Keratinocyte (primary cell): ENCODE data around the gene MMP24.

ENCODE experiments used
- EZH2 ChIP-seq: IDR thresholded peaks from one replicate; pipeline ENCODE4 v1.6.1; 2012; ENCODE audit warnings: inconsistent platforms, mild to moderate bottlenecking, low read length, moderate library complexity
- TF ChIP-seq, protein P1 (sequence below), 3 experiments: IDR thresholded peaks in 1 of 3; conservative IDR thresholded peaks in 1 of 3; optimal IDR thresholded peaks in 1 of 3; 2 replicates in 2 of 3; 3 replicates in 1 of 3; pipeline versions ENCODE3 to v1.5.1; 2011; ENCODE audit warnings: low read length in 3 of 3, mild to moderate bottlenecking in 3 of 3, moderate library complexity in 2 of 3, control low read depth in 1 of 3, inconsistent platforms in 1 of 3; ENCODE audit not compliant: insufficient read depth in 2 of 3; ENCODE audit errors: extremely low read depth in 1 of 3

- TF ChIP-seq, protein P1, sequence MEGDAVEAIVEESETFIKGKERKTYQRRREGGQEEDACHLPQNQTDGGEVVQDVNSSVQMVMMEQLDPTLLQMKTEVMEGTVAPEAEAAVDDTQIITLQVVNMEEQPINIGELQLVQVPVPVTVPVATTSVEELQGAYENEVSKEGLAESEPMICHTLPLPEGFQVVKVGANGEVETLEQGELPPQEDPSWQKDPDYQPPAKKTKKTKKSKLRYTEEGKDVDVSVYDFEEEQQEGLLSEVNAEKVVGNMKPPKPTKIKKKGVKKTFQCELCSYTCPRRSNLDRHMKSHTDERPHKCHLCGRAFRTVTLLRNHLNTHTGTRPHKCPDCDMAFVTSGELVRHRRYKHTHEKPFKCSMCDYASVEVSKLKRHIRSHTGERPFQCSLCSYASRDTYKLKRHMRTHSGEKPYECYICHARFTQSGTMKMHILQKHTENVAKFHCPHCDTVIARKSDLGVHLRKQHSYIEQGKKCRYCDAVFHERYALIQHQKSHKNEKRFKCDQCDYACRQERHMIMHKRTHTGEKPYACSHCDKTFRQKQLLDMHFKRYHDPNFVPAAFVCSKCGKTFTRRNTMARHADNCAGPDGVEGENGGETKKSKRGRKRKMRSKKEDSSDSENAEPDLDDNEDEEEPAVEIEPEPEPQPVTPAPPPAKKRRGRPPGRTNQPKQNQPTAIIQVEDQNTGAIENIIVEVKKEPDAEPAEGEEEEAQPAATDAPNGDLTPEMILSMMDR (optimal IDR thresholded peaks at IDR 0.05 in 1 of 3, IDR thresholded peaks at IDR 0.05 in 1 of 3, conservative IDR thresholded peaks at IDR 0.05 in 1 of 3; ENCODE audit: extremely low read depth in 1 of 3, insufficient read depth in 2 of 3, low read length in 3 of 3) = no peak
- TF ChIP-seq EZH2 = no peak
Observed at GRCh38 chr20:35326021-35326739, 99.7 kb downstream of the MMP24 start.
